ENCODE results near the gene ZSCAN25. TPM values are rescaled to one million over a fixed set of nuclear protein-coding genes. Genes with fewer than 3 reads are reported as not detected.

ZSCAN25 gene
- total and polyA plus RNA-seq, 2 of the 13 experiments (the other 11 are each of a cell fraction or from before 2014, with no cell fraction given), result 12.1 to 16.8 TPM

DNA sequence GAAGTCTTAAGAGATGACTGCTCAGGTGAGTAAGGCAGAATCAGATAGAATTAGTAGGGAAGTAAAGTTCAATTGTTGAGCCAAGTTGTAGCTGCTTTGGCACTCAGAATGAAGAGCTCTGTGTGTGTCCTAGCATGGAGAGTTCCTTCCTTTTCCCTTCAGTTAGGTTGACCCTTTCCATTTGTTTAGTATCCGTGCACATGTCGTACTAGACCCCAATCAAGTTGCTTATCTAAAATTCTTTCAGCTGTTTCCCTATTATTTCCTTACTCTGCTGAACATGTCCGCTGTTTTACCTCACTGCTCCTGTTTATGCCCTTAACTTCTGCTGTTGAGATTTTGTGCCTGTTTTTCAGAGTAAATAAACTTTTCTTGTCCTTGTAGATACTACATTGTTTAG is 45.0 kb upstream of the ZSCAN25 start (continued):
- TF ChIP-seq, protein P1, sequence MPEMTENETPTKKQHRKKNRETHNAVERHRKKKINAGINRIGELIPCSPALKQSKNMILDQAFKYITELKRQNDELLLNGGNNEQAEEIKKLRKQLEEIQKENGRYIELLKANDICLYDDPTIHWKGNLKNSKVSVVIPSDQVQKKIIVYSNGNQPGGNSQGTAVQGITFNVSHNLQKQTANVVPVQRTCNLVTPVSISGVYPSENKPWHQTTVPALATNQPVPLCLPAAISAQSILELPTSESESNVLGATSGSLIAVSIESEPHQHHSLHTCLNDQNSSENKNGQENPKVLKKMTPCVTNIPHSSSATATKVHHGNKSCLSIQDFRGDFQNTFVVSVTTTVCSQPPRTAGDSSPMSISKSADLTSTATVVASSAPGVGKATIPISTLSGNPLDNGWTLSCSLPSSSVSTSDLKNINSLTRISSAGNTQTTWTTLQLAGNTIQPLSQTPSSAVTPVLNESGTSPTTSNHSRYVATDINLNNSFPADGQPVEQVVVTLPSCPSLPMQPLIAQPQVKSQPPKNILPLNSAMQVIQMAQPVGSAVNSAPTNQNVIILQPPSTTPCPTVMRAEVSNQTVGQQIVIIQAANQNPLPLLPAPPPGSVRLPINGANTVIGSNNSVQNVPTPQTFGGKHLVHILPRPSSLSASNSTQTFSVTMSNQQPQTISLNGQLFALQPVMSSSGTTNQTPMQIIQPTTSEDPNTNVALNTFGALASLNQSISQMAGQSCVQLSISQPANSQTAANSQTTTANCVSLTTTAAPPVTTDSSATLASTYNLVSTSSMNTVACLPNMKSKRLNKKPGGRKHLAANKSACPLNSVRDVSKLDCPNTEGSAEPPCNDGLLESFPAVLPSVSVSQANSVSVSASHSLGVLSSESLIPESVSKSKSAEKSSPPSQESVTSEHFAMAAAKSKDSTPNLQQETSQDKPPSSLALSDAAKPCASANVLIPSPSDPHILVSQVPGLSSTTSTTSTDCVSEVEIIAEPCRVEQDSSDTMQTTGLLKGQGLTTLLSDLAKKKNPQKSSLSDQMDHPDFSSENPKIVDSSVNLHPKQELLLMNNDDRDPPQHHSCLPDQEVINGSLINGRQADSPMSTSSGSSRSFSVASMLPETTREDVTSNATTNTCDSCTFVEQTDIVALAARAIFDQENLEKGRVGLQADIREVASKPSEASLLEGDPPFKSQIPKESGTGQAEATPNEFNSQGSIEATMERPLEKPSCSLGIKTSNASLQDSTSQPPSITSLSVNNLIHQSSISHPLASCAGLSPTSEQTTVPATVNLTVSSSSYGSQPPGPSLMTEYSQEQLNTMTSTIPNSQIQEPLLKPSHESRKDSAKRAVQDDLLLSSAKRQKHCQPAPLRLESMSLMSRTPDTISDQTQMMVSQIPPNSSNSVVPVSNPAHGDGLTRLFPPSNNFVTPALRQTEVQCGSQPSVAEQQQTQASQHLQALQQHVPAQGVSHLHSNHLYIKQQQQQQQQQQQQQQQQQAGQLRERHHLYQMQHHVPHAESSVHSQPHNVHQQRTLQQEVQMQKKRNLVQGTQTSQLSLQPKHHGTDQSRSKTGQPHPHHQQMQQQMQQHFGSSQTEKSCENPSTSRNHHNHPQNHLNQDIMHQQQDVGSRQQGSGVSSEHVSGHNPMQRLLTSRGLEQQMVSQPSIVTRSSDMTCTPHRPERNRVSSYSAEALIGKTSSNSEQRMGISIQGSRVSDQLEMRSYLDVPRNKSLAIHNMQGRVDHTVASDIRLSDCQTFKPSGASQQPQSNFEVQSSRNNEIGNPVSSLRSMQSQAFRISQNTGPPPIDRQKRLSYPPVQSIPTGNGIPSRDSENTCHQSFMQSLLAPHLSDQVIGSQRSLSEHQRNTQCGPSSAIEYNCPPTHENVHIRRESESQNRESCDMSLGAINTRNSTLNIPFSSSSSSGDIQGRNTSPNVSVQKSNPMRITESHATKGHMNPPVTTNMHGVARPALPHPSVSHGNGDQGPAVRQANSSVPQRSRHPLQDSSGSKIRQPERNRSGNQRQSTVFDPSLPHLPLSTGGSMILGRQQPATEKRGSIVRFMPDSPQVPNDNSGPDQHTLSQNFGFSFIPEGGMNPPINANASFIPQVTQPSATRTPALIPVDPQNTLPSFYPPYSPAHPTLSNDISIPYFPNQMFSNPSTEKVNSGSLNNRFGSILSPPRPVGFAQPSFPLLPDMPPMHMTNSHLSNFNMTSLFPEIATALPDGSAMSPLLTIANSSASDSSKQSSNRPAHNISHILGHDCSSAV (CRISPR knock-in tag; IDR thresholded peaks at IDR 0.05; ENCODE audit: borderline replicate concordance), result no peak
- TF ChIP-seq ZSCAN22 (CRISPR knock-in tag; IDR thresholded peaks at IDR 0.05) (no peak), ERF (CRISPR knock-in tag; IDR thresholded peaks at IDR 0.05) (no peak)

DNA sequence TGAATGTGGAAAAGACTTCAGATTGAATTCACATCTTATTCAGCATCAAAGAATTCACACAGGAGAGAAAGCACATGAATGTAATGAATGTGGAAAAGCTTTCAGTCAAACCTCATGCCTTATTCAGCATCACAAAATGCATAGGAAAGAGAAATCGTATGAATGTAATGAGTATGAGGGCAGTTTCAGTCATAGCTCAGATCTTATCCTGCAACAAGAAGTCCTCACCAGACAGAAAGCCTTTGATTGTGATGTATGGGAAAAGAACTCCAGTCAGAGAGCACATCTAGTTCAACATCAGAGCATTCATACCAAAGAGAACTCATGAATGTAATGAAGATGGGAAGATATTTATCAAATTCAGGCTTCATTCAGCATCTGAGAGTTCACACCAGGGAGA is 43.5 kb upstream of the ZSCAN25 start:
- Histone ChIP-seq H4K20me1 (ENCODE audit: insufficient read depth, low read length) (no peaks in the 10 kb centered on the region), H3K27ac (ENCODE audit: extremely low read length, insufficient read depth, low read length) (no peak overlapping the region), H3K9ac (ENCODE audit: insufficient read depth, low read depth, low read length) (no peak overlapping the region), H3K4me3 (replicated peaks in 1 of 3; ENCODE audit: insufficient read depth in 1 of 3, low read depth in 2 of 3, low read length in 3 of 3) (no peak overlapping the region), H3K79me2 (ENCODE audit: insufficient read depth, low read length) (no peaks in the 10 kb centered on the region), H2AFZ (ENCODE audit: low read length) (no peak overlapping the region), H3K4me1 (ENCODE audit: insufficient read depth, low read length) (no peaks in the 10 kb centered on the region), H3K9me3 (ENCODE audit: low read length) (no peaks in the 10 kb centered on the region), H3K4me2 (ENCODE audit: low read depth, low read length) (no peak overlapping the region), H3K27me3 (ENCODE audit: control insufficient read depth in 1 of 2, insufficient read depth in 2 of 2, low read length in 2 of 2) (no peaks in the 10 kb centered on the region), H3K36me3 (replicated peaks in 1 of 2; ENCODE audit: control insufficient read depth in 1 of 2, insufficient read depth in 2 of 2, low read length in 2 of 2) (peaks cover 6 to 52% of the 10 kb centered on the region in 2 experiments)
- FAIRE-seq, result no peak
- POLR2A ChIA-PET, result interaction anchor here (0.7 to 1.9 kb wide), 2 partner anchors 10 to 69 kb away, joined by 3 to 4 read pairs; partner anchors contain the start of gene ZKSCAN5
- intact Hi-C loops (cut with micrococcal nuclease; ENCODE audit: unreplicated experiment) (no loop called here), in situ Hi-C loops (cut with HindIII; ENCODE audit: extremely low pct_ligation_motif_present, low pct_unique_long_range_greater_than_20kb) (no loop called here)
- BruUV-seq (replicated peaks), result no TSS peak
- no peak for ATAC-seq
- TF ChIP-seq ZNF274 (CRISPR knock-in tag; IDR thresholded peaks at IDR 0.05), result no peak
- 0 out of 2 replicates have a peak, but pooled peaks have one; percentile 51 for TF ChIP-seq PAF1 (CRISPR knock-in tag; IDR thresholded peaks at IDR 0.05)
- CTCF ChIA-PET (ENCODE audit: low intra/inter-chr PET ratio, low total read pairs), result no interaction called here
- WGBS (ENCODE audit: low lambda C conversion rate), result 95% methylated on average over 1 of the region's 1 CpG
- no peak for DNase-seq (ENCODE audit: low spot score)

All from HepG2 (cell line).